GM12878 (cell line): ENCODE data around the gene GALR3. TPM values are rescaled to one million over a fixed set of nuclear protein-coding genes. Genes with fewer than 3 reads are reported as not detected.

ENCODE experiments used
- ATF7 ChIP-seq: fragments of 450-650 bp; IDR thresholded peaks from 2 replicates; pipeline ENCODE4 v1.6.1; 2016; ENCODE audit warnings: low read depth, mild to moderate bottlenecking
- BRCA1 ChIP-seq: IDR thresholded peaks from 2 replicates; pipeline ENCODE4 v1.6.1; 2011; ENCODE audit warnings: low read depth, low read length, improper control_type of control experiment
- E4F1 ChIP-seq: fragments of 450-650 bp; IDR thresholded peaks from 2 replicates; pipeline ENCODE4 v1.6.1; 2018; ENCODE audit warnings: borderline replicate concordance, mild to moderate bottlenecking; ENCODE audit not compliant: partially characterized antibody
- KLF5 ChIP-seq: fragments of 450-650 bp; IDR thresholded peaks from 2 replicates; pipeline ENCODE4 v1.6.1; 2014; ENCODE audit warnings: mild to moderate bottlenecking; ENCODE audit not compliant: partially characterized antibody
- NFYB ChIP-seq: IDR thresholded peaks from 2 replicates; pipeline ENCODE4 v1.6.1; 2011; ENCODE audit warnings: low read depth, mild to moderate bottlenecking, low read length, improper control_type of control experiment, moderate library complexity; ENCODE audit not compliant: insufficient read depth
- RCOR1 ChIP-seq: conservative IDR thresholded peaks from 2 replicates; pipeline ENCODE4 v1.6.1; 2012; ENCODE audit warnings: low read depth, low read length, improper control_type of control experiment
- SMAD1 ChIP-seq: fragments of 450-650 bp; IDR thresholded peaks from 2 replicates; pipeline ENCODE4 v1.6.1; 2018; ENCODE audit warnings: mild to moderate bottlenecking, low read depth; ENCODE audit not compliant: partially characterized antibody
- SRF ChIP-seq, 2 experiments: IDR thresholded peaks; 2 replicates each; pipeline ENCODE4 v1.6.1; 2011; ENCODE audit warnings: low read depth in 2 of 2, low read length in 2 of 2, mild to moderate bottlenecking in 1 of 2, moderate library complexity in 1 of 2
- STAT1 ChIP-seq: fragments of 450-650 bp; conservative IDR thresholded peaks from 2 replicates; pipeline ENCODE4 v1.6.1; 2014; ENCODE audit warnings: antibody characterized with exemption, mild to moderate bottlenecking
- YY1 ChIP-seq: IDR thresholded peaks from 2 replicates; pipeline ENCODE4 v1.6.1; 2011; ENCODE audit warnings: low read depth, mild to moderate bottlenecking, low read length
- polyA plus RNA-seq, 11 experiments: library from polyadenylated mRNA; depleted of rRNA in 4 of 11; unstranded in 6 of 11; stranded (reverse) in 5 of 11; fragments of >200 nt; fragmentation: Nextera tagmentation in 4 of 11; fragmentation: Illumina TruSeq in 1 of 11; extraction: Ambion mirVana in 4 of 11; extraction: Trizol in 1 of 11; gene quantifications; 1 replicate in 1 of 11; 2 replicates in 10 of 11; pipeline versions ENCODE4 v1.2.1 to v1.2.3, GENCODE V29; 2011 to 2016; ENCODE audit warnings: inconsistent platforms in 2 of 11, missing spikeins in 2 of 11, low read depth in 1 of 11
- total RNA-seq, 4 experiments: library from RNA; depleted of rRNA in 3 of 4; stranded (reverse); fragments of >200 nt in 3 of 4; fragmentation: Illumina TruSeq in 1 of 4; extraction: Trizol in 1 of 4; gene quantifications; 2 replicates each; pipeline versions ENCODE4 v1.2.1 to v1.2.3, GENCODE V29; 2013 to 2021
- TF ChIP-seq, protein P1 (sequence below): IDR thresholded peaks from 2 replicates; pipeline ENCODE4 v1.6.1; 2012; ENCODE audit warnings: improper control_type of control experiment, low read depth, low read length; ENCODE audit not compliant: insufficient replicate concordance

GALR3 gene
- total and polyA plus RNA-seq, 10 of the 15 experiments (the other 5 are each of a cell fraction or from before 2014, with no cell fraction given): not detected

- TF ChIP-seq SMAD1 (no peak), NFYB (no peak), ATF7 (no peak), SRF (IDR thresholded peaks at IDR 0.05; ENCODE audit: low read depth in 2 of 2, low read length in 2 of 2) (no peak), YY1 (no peak), KLF5 (no peak), E4F1 (no peak), BRCA1 (no peak), STAT1 (no peak), RCOR1 (no peak)
- TF ChIP-seq, protein P1, sequence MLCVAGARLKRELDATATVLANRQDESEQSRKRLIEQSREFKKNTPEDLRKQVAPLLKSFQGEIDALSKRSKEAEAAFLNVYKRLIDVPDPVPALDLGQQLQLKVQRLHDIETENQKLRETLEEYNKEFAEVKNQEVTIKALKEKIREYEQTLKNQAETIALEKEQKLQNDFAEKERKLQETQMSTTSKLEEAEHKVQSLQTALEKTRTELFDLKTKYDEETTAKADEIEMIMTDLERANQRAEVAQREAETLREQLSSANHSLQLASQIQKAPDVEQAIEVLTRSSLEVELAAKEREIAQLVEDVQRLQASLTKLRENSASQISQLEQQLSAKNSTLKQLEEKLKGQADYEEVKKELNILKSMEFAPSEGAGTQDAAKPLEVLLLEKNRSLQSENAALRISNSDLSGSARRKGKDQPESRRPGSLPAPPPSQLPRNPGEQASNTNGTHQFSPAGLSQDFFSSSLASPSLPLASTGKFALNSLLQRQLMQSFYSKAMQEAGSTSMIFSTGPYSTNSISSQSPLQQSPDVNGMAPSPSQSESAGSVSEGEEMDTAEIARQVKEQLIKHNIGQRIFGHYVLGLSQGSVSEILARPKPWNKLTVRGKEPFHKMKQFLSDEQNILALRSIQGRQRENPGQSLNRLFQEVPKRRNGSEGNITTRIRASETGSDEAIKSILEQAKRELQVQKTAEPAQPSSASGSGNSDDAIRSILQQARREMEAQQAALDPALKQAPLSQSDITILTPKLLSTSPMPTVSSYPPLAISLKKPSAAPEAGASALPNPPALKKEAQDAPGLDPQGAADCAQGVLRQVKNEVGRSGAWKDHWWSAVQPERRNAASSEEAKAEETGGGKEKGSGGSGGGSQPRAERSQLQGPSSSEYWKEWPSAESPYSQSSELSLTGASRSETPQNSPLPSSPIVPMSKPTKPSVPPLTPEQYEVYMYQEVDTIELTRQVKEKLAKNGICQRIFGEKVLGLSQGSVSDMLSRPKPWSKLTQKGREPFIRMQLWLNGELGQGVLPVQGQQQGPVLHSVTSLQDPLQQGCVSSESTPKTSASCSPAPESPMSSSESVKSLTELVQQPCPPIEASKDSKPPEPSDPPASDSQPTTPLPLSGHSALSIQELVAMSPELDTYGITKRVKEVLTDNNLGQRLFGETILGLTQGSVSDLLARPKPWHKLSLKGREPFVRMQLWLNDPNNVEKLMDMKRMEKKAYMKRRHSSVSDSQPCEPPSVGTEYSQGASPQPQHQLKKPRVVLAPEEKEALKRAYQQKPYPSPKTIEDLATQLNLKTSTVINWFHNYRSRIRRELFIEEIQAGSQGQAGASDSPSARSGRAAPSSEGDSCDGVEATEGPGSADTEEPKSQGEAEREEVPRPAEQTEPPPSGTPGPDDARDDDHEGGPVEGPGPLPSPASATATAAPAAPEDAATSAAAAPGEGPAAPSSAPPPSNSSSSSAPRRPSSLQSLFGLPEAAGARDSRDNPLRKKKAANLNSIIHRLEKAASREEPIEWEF: no peak
These were observed 8.3 kb downstream of the GALR3 start (continued) for GRCh38 chr22:37831472-37831871.
